IMR-90 (cell line): ENCODE results near the gene DTX1.

Experiments used
- MAZ ChIP-seq: IDR thresholded peaks from 2 replicates; pipeline ENCODE4 v1.6.1; 2012; ENCODE audit warnings: low read depth, mild to moderate bottlenecking, low read length, improper control_type of control experiment, moderate library complexity, borderline replicate concordance
- POLR2A ChIP-seq: IDR thresholded peaks from 2 replicates; pipeline ENCODE4 v1.6.1; 2012; ENCODE audit warnings: mild to moderate bottlenecking, low read depth, low read length
- RAD21 ChIP-seq: IDR thresholded peaks from 2 replicates; pipeline ENCODE4 v1.6.1; 2012; ENCODE audit warnings: low read length, improper control_type of control experiment
- SMC3 ChIP-seq: fragments of 150-350 bp; IDR thresholded peaks from 2 replicates; pipeline ENCODE4 v1.6.1; 2016; ENCODE audit warnings: low read depth, mild to moderate bottlenecking, antibody characterized with exemption, low read length, moderate library complexity
- TF ChIP-seq, protein P1 (sequence below): conservative IDR thresholded peaks from 2 replicates; pipeline ENCODE4 v1.5.1; 2012; ENCODE audit warnings: mild to moderate bottlenecking, low read depth, low read length, improper control_type of control experiment

DNA sequence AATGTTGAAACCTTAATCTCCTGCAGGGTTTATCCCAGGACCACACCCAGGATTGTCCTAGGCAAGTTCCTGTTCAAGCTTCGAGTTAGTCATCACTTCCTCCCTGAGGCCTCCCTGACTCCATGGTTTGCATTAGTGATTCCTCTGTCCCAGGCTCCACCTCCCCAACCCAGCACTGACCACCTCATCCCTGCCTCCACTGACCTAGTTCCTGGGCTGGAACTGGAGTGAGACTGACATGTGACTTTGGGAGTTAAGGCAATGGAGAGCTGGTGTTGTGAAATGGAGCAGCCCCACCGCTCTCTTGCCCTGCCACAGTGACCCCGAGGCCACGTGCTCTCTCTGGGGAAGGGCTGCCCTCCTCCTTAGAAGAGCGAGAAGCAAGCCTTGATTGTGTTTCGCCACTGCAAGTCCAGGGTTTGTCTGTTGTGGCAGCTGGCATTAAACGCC is 15.8 kb upstream of the DTX1 start:
- TF ChIP-seq, protein P1, sequence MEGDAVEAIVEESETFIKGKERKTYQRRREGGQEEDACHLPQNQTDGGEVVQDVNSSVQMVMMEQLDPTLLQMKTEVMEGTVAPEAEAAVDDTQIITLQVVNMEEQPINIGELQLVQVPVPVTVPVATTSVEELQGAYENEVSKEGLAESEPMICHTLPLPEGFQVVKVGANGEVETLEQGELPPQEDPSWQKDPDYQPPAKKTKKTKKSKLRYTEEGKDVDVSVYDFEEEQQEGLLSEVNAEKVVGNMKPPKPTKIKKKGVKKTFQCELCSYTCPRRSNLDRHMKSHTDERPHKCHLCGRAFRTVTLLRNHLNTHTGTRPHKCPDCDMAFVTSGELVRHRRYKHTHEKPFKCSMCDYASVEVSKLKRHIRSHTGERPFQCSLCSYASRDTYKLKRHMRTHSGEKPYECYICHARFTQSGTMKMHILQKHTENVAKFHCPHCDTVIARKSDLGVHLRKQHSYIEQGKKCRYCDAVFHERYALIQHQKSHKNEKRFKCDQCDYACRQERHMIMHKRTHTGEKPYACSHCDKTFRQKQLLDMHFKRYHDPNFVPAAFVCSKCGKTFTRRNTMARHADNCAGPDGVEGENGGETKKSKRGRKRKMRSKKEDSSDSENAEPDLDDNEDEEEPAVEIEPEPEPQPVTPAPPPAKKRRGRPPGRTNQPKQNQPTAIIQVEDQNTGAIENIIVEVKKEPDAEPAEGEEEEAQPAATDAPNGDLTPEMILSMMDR: no peak
- TF ChIP-seq RAD21 (no peak), POLR2A (no peak), SMC3 (no peak), MAZ (no peak)
